Esophagus muscularis mucosa (tissue), 4 donors: ENCODE results near the gene CTRB1.

ENCODE experiments used
- EP300 ChIP-seq: sonication (generic); formaldehyde crosslinking; IDR thresholded peaks from one replicate; pipeline ENCODE4 v1.6.1; 2017; ENCODE audit warnings: antibody characterized with exemption
- POLR2AphosphoS5 ChIP-seq, 2 donors: sonication (generic); formaldehyde crosslinking; IDR thresholded peaks; one replicate each; pipeline ENCODE4 v1.6.1; 2017; ENCODE audit warnings: antibody characterized with exemption in 2 of 2
- TF ChIP-seq, protein P1 (sequence below), 3 experiments: fragments of 200-600 bp in 2 of 3; fragments of 450-650 bp in 1 of 3; sonication (generic) in 2 of 3; IDR thresholded peaks; one replicate each; pipeline ENCODE4 v1.5.1; 2017 to 2019; ENCODE audit warnings: antibody characterized with exemption in 3 of 3, mild to moderate bottlenecking in 2 of 3, moderate library complexity in 1 of 3

DNA sequence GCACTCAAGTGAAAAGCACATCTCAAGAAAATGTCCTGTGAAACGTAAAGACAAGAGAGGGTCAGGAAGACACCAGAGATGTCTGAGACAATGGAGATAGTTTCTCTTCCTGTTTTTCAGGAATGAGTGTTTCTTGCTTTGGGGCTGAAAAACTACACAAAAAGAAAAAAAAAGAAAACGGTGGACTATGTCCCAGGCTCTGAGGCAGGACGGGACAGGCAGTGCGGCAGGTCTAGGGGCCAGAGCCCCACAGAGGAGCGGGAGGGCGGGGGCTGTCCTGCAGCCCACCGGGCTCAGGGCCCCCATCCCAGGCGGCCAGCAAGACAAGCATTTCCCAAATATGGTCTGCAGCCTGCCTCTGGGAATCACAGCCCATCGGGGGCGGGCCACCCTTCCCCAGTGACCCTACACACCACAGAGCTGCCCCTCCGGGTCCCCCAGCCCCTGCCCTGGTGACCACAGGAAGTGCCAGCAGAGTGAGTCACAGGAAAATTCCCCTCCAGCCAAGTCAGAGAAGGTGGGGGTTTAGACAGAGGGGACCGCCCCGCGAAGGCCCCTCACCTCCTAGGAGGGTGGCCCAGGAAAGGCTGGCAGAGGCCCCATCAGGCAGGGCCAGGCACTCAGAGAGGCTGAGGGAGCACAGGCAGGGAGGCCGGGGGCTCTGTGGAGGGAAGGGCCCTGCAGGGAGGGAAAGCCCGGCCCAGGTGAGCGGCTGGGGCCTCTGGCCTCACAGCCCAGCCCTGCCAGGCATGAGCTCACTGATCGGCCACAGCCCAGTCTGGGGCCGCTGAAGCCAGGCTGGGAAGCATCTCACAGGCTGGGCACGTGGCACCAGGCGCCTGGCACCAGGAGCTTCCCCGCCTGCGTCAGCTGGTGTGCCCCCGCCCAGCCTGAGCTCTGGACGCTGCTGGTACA is 26.3 kb downstream of the CTRB1 start:
- TF ChIP-seq, protein P1, sequence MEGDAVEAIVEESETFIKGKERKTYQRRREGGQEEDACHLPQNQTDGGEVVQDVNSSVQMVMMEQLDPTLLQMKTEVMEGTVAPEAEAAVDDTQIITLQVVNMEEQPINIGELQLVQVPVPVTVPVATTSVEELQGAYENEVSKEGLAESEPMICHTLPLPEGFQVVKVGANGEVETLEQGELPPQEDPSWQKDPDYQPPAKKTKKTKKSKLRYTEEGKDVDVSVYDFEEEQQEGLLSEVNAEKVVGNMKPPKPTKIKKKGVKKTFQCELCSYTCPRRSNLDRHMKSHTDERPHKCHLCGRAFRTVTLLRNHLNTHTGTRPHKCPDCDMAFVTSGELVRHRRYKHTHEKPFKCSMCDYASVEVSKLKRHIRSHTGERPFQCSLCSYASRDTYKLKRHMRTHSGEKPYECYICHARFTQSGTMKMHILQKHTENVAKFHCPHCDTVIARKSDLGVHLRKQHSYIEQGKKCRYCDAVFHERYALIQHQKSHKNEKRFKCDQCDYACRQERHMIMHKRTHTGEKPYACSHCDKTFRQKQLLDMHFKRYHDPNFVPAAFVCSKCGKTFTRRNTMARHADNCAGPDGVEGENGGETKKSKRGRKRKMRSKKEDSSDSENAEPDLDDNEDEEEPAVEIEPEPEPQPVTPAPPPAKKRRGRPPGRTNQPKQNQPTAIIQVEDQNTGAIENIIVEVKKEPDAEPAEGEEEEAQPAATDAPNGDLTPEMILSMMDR (IDR thresholded peaks at IDR 0.05), result no peak
- no peak for TF ChIP-seq EP300
- peak; percentile 77 to 90 for TF ChIP-seq POLR2AphosphoS5 (IDR thresholded peaks at IDR 0.05)
